Activated CD4-positive, alpha-beta memory T cell treated with anti-CD3 and anti-CD28 coated beads for 36 hours (primary cell): ENCODE measurements around the gene GSG1L. TPM values are rescaled to one million over a fixed set of nuclear protein-coding genes. Genes with fewer than 3 reads are reported as not detected.

ENCODE experiments used
- CTCF ChIA-PET: fragments of 350-600 bp; sonication (Branson Sonifier 250); formaldehyde crosslinking; loops from one replicate; lab custom pipeline; 2021; ENCODE audit warnings: antibody characterized with exemption, inconsistent platforms; lab: Charles Lee
- POLR2A ChIA-PET: fragments of 350-600 bp; sonication (Branson Sonifier 250); formaldehyde crosslinking; loops from one replicate; lab custom pipeline; 2021; ENCODE audit warnings: antibody characterized with exemption; lab: Charles Lee
- DNase-seq: peaks from one replicate; pipeline ENCODE4 v3.0.0-alpha.2; 2020
- H3K27ac Mint-ChIP-seq: one replicate; pipeline ENCODE4 v1.8.0; 2021; ENCODE audit warnings: mixed read lengths
- H3K27me3 Mint-ChIP-seq: one replicate; pipeline ENCODE4 v1.8.0; 2021; ENCODE audit warnings: mixed read lengths
- H3K36me3 Mint-ChIP-seq: one replicate; pipeline ENCODE4 v1.8.0; 2021; ENCODE audit warnings: mixed read lengths
- H3K4me1 Mint-ChIP-seq: one replicate; pipeline ENCODE4 v1.8.0; 2021; ENCODE audit warnings: low read depth, mixed read lengths
- H3K4me3 Mint-ChIP-seq: one replicate; pipeline ENCODE4 v1.8.0; 2021; ENCODE audit warnings: mild to moderate bottlenecking, mixed read lengths
- H3K9me3 Mint-ChIP-seq: one replicate; pipeline ENCODE4 v1.8.0; 2021; ENCODE audit warnings: mixed read lengths
- intact Hi-C: fragments of 100-400 bp; cut with micrococcal nuclease; formaldehyde crosslinking; loops from one replicate; pipeline ENCODE4 v1.15.1; 2023
- total RNA-seq, 2 experiments: library from RNA; stranded (reverse); gene quantifications; one replicate each; pipeline ENCODE4 v1.2.3, GENCODE V29; 2021

Gene GSG1L
- total RNA-seq, 2 experiments from 2014 or later: 0.26 to 0.44 TPM

GRCh38 chr16:28072087-28072486 is 8.6 kb upstream of the GSG1L start:
- Mint-ChIP-seq H3K9me3 (no peaks in the 10 kb centered on the region), H3K36me3 (no peaks in the 10 kb centered on the region), H3K27ac (no peak overlapping the region), H3K4me3 (no peak overlapping the region), H3K27me3 (peaks cover 2% of the 10 kb centered on the region), H3K4me1 (peaks cover 2% of the 10 kb centered on the region)
- no peak for DNase-seq
- CTCF ChIA-PET: interaction anchor here (2.9 to 5.4 kb wide), 2 partner anchors 99 to 146 kb away, joined by 21 to 92 read pairs; no protein-coding TSS in a partner anchor
- POLR2A ChIA-PET: no interaction called here
- intact Hi-C loops: loop anchor here (5.0 kb wide), 1 partner anchor 145 kb away; no protein-coding TSS in a partner anchor

DNA sequence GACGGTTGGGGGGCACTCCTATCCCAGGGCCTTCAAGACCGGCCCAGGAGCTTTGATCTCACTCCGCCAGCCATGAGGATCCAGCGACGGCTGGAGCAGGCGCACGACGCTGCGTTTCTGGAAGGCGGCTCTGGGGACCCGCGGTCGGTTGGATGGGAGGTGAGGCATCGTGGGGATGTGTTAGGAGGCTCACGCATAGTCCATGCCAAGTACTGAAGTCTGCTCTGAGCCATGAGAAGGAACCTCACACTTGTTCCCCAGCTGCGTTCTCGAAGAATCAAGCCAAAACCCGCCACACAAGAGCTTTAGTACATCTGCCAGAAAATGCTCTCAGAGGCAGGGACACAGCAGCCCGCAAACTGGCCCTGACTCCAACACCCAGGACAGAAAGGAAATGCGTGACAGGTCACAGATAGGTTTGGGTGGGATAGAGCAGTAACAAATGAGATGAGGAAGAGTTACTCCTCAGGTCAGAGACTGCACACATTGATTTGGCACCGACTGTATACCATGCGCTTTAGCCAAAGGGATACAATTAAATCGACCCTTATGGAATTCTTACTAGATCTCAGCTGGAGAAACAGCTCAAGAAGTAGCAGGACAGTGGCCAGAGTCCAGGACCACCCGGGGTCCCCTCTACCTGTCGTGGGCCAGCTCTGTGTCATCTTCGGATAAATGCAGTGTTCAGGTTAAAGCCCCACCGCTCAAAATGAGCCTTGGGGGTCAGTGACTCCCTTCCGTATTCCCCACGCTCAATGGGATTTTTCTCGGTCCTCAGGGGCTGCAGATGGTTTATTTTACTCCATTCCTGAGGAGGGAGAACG is 6.7 kb upstream of the GSG1L start:
- intact Hi-C loops: loop anchor here (5.0 kb wide), 1 partner anchor 147 kb away; no protein-coding TSS in a partner anchor
- Mint-ChIP-seq H3K4me3 (no peak overlapping the region), H3K9me3 (no peaks in the 10 kb centered on the region), H3K27ac (no peak overlapping the region), H3K36me3 (no peaks in the 10 kb centered on the region), H3K27me3 (peaks cover 2% of the 10 kb centered on the region), H3K4me1 (peaks cover 2% of the 10 kb centered on the region)
- CTCF ChIA-PET: interaction anchor here (0.6 to 5.4 kb wide), 22 partner anchors 8 to 434 kb away, joined by 3 to 92 read pairs (median 4); no protein-coding TSS in a partner anchor
- POLR2A ChIA-PET: no interaction called here
- DNase-seq: no peak

GRCh38 chr16:28068976-28069375 is 5.5 kb upstream of the GSG1L start:
- H3K36me3 Mint-ChIP-seq: no peaks in the 10 kb centered on the region
- intact Hi-C loops: no loop called here
- peaks cover 2% of the 10 kb centered on the region for H3K4me1 Mint-ChIP-seq
- CTCF ChIA-PET: interaction anchor here (0.7 to 5.4 kb wide), 3 partner anchors 96 to 596 kb away, joined by 3 to 92 read pairs (median 3); no protein-coding TSS in a partner anchor
- H3K4me3 Mint-ChIP-seq: no peak overlapping the region
- no peak for DNase-seq
- no peak overlapping the region for H3K27ac Mint-ChIP-seq
- POLR2A ChIA-PET: no interaction called here
- H3K27me3 Mint-ChIP-seq: peaks cover 10% of the 10 kb centered on the region
- no peaks in the 10 kb centered on the region for H3K9me3 Mint-ChIP-seq

DNA sequence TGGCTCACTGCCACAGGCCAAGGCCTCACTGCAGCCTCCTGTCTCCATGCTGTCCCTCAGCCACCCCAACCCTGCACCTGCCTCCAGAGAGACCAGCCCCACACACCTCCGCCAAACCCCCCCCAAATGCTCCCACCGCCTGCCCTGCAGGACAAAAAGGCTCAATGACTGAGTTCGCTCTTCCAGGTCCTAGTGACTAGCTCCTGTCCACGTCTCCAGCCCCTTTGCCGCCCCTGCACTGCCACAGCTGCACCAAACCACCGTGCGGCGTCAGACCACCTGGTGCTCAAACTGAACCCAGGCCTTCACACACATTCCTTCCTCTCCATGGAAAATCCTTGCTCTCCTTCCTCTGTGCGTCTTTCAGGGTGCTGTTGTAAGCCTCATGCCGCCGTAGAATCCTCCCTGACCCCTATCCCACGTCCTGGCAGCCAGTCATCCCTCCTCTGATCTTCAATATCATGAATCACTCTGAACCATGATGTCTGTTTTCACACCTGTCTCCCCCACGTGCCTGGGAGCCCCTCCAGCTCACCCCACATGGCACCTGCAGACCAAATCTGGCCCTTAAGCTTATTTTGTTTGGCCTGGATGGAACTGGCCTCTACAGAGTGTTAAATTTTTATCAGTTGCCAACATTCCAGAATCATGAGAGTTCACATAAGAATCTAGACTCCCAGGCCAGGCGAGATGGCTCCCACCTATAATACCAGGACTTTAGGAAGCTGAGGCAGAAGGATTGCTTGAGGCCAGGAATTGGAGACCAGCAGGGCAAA is 4.3 kb upstream of the GSG1L start:
- Mint-ChIP-seq H3K4me1 (peaks cover 2% of the 10 kb centered on the region), H3K27me3 (peaks cover 10% of the 10 kb centered on the region), H3K9me3 (no peaks in the 10 kb centered on the region), H3K36me3 (no peaks in the 10 kb centered on the region), H3K4me3 (no peak overlapping the region), H3K27ac (no peak overlapping the region)
- ChIA-PET POLR2A (no interaction called here), CTCF (interaction anchor here (5.4 kb wide), 1 partner anchor 95 kb away, joined by 92 read pairs; no protein-coding TSS in a partner anchor)
- DNase-seq: no peak
- intact Hi-C loops: no loop called here

- H3K27me3 Mint-ChIP-seq: peaks cover 27% of the 10 kb centered on the region
- H3K36me3 Mint-ChIP-seq: no peaks in the 10 kb centered on the region
- no peaks in the 10 kb centered on the region for H3K4me1 Mint-ChIP-seq
- POLR2A ChIA-PET: no interaction called here
- no peak overlapping the region for H3K27ac Mint-ChIP-seq
- no peak for DNase-seq
- no peaks in the 10 kb centered on the region for H3K9me3 Mint-ChIP-seq
- CTCF ChIA-PET: no interaction called here
- intact Hi-C loops: no loop called here
- H3K4me3 Mint-ChIP-seq: no peak overlapping the region
Measured at GRCh38 chr16:28064706-28065249, 1.3 kb upstream of the GSG1L start.

GRCh38 chr16:28064150-28064549 is 636 bp upstream of the GSG1L start:
- H3K4me1 Mint-ChIP-seq: no peaks in the 10 kb centered on the region
- no peak overlapping the region for H3K27ac Mint-ChIP-seq
- peaks cover 33% of the 10 kb centered on the region for H3K27me3 Mint-ChIP-seq
- ChIA-PET CTCF (no interaction called here), POLR2A (no interaction called here)
- H3K9me3 Mint-ChIP-seq: no peaks in the 10 kb centered on the region
- DNase-seq: no peak
- H3K4me3 Mint-ChIP-seq: no peak overlapping the region
- H3K36me3 Mint-ChIP-seq: no peaks in the 10 kb centered on the region
- intact Hi-C loops: no loop called here

- ChIA-PET POLR2A (no interaction called here), CTCF (interaction anchor here (1.0 to 1.4 kb wide), 2 partner anchors 7 to 90 kb away, joined by 4 to 11 read pairs; no protein-coding TSS in a partner anchor)
- no peak for DNase-seq
- H3K36me3 Mint-ChIP-seq: no peaks in the 10 kb centered on the region
- no peak overlapping the region for H3K27ac Mint-ChIP-seq
- intact Hi-C loops: no loop called here
- H3K9me3 Mint-ChIP-seq: no peaks in the 10 kb centered on the region
- H3K4me3 Mint-ChIP-seq: no peak overlapping the region
- peaks cover 40% of the 10 kb centered on the region for H3K27me3 Mint-ChIP-seq
- H3K4me1 Mint-ChIP-seq: peaks cover 6% of the 10 kb centered on the region
Measured at GRCh38 chr16:28062847-28063521, 530 bp downstream of the GSG1L start.

- no peak overlapping the region for H3K4me3 Mint-ChIP-seq
- H3K9me3 Mint-ChIP-seq: no peaks in the 10 kb centered on the region
- no peak for DNase-seq
- intact Hi-C loops: no loop called here
- CTCF ChIA-PET: interaction anchor here (1.4 kb wide), 1 partner anchor 8 kb away, joined by 11 read pairs; no protein-coding TSS in a partner anchor
- H3K27ac Mint-ChIP-seq: no peak overlapping the region
- POLR2A ChIA-PET: no interaction called here
- H3K27me3 Mint-ChIP-seq: peaks cover 40% of the 10 kb centered on the region
- H3K4me1 Mint-ChIP-seq: peaks cover 6% of the 10 kb centered on the region
- H3K36me3 Mint-ChIP-seq: no peaks in the 10 kb centered on the region
Measured at GRCh38 chr16:28062261-28062846, 1.2 kb downstream of the GSG1L start.

GRCh38 chr16:28061352-28062101 is 2.0 kb downstream of the GSG1L start:
- no peak overlapping the region for H3K27ac Mint-ChIP-seq
- H3K36me3 Mint-ChIP-seq: no peaks in the 10 kb centered on the region
- POLR2A ChIA-PET: no interaction called here
- H3K4me3 Mint-ChIP-seq: no peak overlapping the region
- CTCF ChIA-PET: interaction anchor here (1.4 kb wide), 1 partner anchor 9 kb away, joined by 11 read pairs; no protein-coding TSS in a partner anchor
- peaks cover 48% of the 10 kb centered on the region for H3K27me3 Mint-ChIP-seq
- intact Hi-C loops: no loop called here
- H3K9me3 Mint-ChIP-seq: no peaks in the 10 kb centered on the region
- peaks cover 6% of the 10 kb centered on the region for H3K4me1 Mint-ChIP-seq
- no peak for DNase-seq

- peaks cover 47% of the 10 kb centered on the region for H3K27me3 Mint-ChIP-seq
Measured at GRCh38 chr16:28059841-28060575, 3.5 kb downstream of the GSG1L start.

More at GRCh38 chr16:28059841-28060575, 3.5 kb downstream of the GSG1L start:
- CTCF ChIA-PET: interaction anchor here (1.0 kb wide), 1 partner anchor 10 kb away, joined by 4 read pairs; no protein-coding TSS in a partner anchor
- Mint-ChIP-seq H3K27ac (no peak overlapping the region), H3K36me3 (no peaks in the 10 kb centered on the region), H3K4me1 (peaks cover 6% of the 10 kb centered on the region), H3K9me3 (no peaks in the 10 kb centered on the region), H3K4me3 (no peak overlapping the region)
- no peak for DNase-seq
- intact Hi-C loops: no loop called here
- POLR2A ChIA-PET: no interaction called here
